Parathyroid adenoma (tissue), 2 donors: ENCODE data around the gene NKX2-8.

Source experiments
- H2AFZ ChIP-seq: fragments of 300-600 bp; sonication (generic); one replicate; pipeline ENCODE4 v1.7.0; 2017; ENCODE audit warnings: antibody characterized with exemption, mild to moderate bottlenecking
- H3K27ac ChIP-seq: fragments of 300-600 bp; sonication (generic); one replicate; pipeline ENCODE4 v1.7.0; 2017
- H3K27me3 ChIP-seq: fragments of 300-600 bp; sonication (generic); one replicate; pipeline ENCODE4 v1.7.0; 2017; ENCODE audit warnings: low read length; ENCODE audit not compliant: control insufficient read depth, insufficient read depth
- H3K36me3 ChIP-seq: fragments of 300-600 bp; sonication (generic); one replicate; pipeline ENCODE4 v1.7.0; 2017; ENCODE audit warnings: low read length; ENCODE audit not compliant: control insufficient read depth, insufficient read depth
- H3K4me1 ChIP-seq: fragments of 300-600 bp; sonication (generic); one replicate; pipeline ENCODE4 v1.7.0; 2017; ENCODE audit warnings: control low read depth
- H3K4me2 ChIP-seq: fragments of 300-600 bp; sonication (generic); one replicate; pipeline ENCODE4 v1.7.0; 2017; ENCODE audit warnings: low read length
- H3K4me3 ChIP-seq: fragments of 300-600 bp; sonication (generic); one replicate; pipeline ENCODE4 v1.7.0; 2017; ENCODE audit warnings: low read depth, low read length
- H3K79me2 ChIP-seq: fragments of 300-600 bp; sonication (generic); one replicate; pipeline ENCODE4 v1.7.0; 2017; ENCODE audit warnings: control low read depth
- H3K9ac ChIP-seq: fragments of 300-600 bp; sonication (generic); one replicate; pipeline ENCODE4 v1.7.0; 2017; ENCODE audit warnings: mild to moderate bottlenecking
- H3K9me3 ChIP-seq: fragments of 300-600 bp; sonication (generic); one replicate; pipeline ENCODE4 v1.7.0; 2017; ENCODE audit warnings: low read length; ENCODE audit not compliant: control insufficient read depth
- CTCF ChIP-seq: fragments of 300-600 bp; sonication (generic); IDR thresholded peaks from one replicate; pipeline ENCODE4 v1.7.0; 2017; ENCODE audit warnings: antibody characterized with exemption, mild to moderate bottlenecking
- donor health status: primary hyperparathyroidism.

NKX2-8 gene

GRCh38 chr14:36580856-36581831, 1.3 kb downstream of the NKX2-8 start:
- H3K27me3 ChIP-seq, result peaks cover 7% of the 10 kb centered on the region

GRCh38 chr14:36580141-36580855, 2.1 kb downstream of the NKX2-8 start:
- H3K9me3 ChIP-seq, result no peaks in the 10 kb centered on the region
- H3K4me2 ChIP-seq, result peak overlapping the region; percentile 70
- H3K27ac ChIP-seq, result no peak overlapping the region
- no peak for TF ChIP-seq CTCF
- no peaks in the 10 kb centered on the region for H3K79me2 ChIP-seq
- H3K36me3 ChIP-seq, result no peaks in the 10 kb centered on the region
- H3K4me3 ChIP-seq, result peak overlapping the region; percentile 41
- no peak overlapping the region for H3K9ac ChIP-seq
- H2AFZ ChIP-seq, result peak overlapping the region; percentile 90
- no peaks in the 10 kb centered on the region for H3K4me1 ChIP-seq
- H3K27me3 ChIP-seq, result peaks cover 7% of the 10 kb centered on the region

More at GRCh38 chr14:36580856-36581831, 1.3 kb downstream of the NKX2-8 start:
- Histone ChIP-seq H3K9ac (no peak overlapping the region), H3K79me2 (no peaks in the 10 kb centered on the region), H3K27ac (peak overlapping the region; percentile 41), H3K9me3 (no peaks in the 10 kb centered on the region), H2AFZ (peak overlapping the region; percentile 90), H3K4me2 (peak overlapping the region; percentile 70), H3K36me3 (no peaks in the 10 kb centered on the region), H3K4me1 (no peaks in the 10 kb centered on the region), H3K4me3 (peak overlapping the region; percentile 41)
- no peak for TF ChIP-seq CTCF

GRCh38 chr14:36579573-36580140, 2.8 kb downstream of the NKX2-8 start:
- no peaks in the 10 kb centered on the region for H3K36me3 ChIP-seq
- H3K27me3 ChIP-seq, result peaks cover 7% of the 10 kb centered on the region
- no peak overlapping the region for H3K27ac ChIP-seq
- no peak overlapping the region for H3K4me3 ChIP-seq
- no peaks in the 10 kb centered on the region for H3K9me3 ChIP-seq
- TF ChIP-seq CTCF, result no peak
- no peaks in the 10 kb centered on the region for H3K79me2 ChIP-seq
- H3K4me2 ChIP-seq, result no peak overlapping the region
- H2AFZ ChIP-seq, result no peak overlapping the region
- H3K9ac ChIP-seq, result no peak overlapping the region
- H3K4me1 ChIP-seq, result no peaks in the 10 kb centered on the region

GRCh38 chr14:36579001-36579555, 3.3 kb downstream of the NKX2-8 start:
- no peak overlapping the region for H3K27ac ChIP-seq
- H3K9ac ChIP-seq, result no peak overlapping the region
- no peaks in the 10 kb centered on the region for H3K4me1 ChIP-seq
- no peaks in the 10 kb centered on the region for H3K9me3 ChIP-seq
- no peak for TF ChIP-seq CTCF
- no peak overlapping the region for H3K4me3 ChIP-seq
- no peaks in the 10 kb centered on the region for H3K36me3 ChIP-seq
- no peaks in the 10 kb centered on the region for H3K79me2 ChIP-seq
- H2AFZ ChIP-seq, result no peak overlapping the region
- peaks cover 3% of the 10 kb centered on the region for H3K27me3 ChIP-seq
- H3K4me2 ChIP-seq, result no peak overlapping the region
